DMS53 (cell line): ENCODE data around the gene TMEM129.
A peak's percentile ranks its signal among the peaks of the same experiment; 100 is the strongest.

Experiments
- DNase-seq: peaks from one replicate; lab custom pipeline; 2025; lab: John Stamatoyannopoulos, UW

TMEM129 gene, protein sequence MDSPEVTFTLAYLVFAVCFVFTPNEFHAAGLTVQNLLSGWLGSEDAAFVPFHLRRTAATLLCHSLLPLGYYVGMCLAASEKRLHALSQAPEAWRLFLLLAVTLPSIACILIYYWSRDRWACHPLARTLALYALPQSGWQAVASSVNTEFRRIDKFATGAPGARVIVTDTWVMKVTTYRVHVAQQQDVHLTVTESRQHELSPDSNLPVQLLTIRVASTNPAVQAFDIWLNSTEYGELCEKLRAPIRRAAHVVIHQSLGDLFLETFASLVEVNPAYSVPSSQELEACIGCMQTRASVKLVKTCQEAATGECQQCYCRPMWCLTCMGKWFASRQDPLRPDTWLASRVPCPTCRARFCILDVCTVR

DNA sequence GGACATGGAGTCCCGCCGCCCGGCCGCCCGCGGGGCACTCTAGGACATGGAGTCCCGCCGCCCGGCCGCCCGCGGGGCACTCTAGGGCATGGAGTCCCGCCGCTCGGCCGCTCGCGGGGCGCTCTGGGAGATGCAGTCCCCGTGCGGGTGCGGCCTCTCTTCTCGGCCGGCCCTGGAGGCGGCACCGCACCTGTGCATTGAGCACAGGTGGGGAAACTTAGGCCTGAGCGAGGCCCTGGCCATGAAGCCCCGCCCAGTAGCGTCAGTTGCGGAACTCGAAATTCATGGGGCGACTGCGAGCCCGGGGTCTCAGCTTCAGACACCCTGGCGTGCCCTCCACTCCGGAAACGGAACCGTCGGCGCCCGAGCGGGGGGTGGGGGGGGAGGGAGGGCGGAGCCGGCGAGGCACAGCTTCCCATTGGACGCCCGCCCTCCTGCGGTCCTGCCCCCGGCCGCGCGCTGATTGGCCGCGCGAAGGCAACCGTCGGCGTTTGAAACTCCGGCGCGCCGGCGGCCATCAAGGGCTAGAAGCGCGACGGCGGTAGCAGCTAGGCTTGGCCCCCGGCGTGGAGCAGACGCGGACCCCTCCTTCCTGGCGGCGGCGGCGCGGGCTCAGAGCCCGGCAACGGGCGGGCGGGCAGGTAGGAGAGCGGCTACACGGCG lies at the start of gene TMEM129, which contains the start of gene TACC3:
Gene TMEM129 (minus strand): TSS at position 321 of the 663 bp plus-strand sequence. CDS start 486 bp downstream, outside the sequence.
Gene TACC3 (plus strand): TSS at position 519 of the 663 bp plus-strand sequence. CDS start 1,901 bp downstream, outside the sequence.
- peak; percentile 100 for DNase-seq

DNA sequence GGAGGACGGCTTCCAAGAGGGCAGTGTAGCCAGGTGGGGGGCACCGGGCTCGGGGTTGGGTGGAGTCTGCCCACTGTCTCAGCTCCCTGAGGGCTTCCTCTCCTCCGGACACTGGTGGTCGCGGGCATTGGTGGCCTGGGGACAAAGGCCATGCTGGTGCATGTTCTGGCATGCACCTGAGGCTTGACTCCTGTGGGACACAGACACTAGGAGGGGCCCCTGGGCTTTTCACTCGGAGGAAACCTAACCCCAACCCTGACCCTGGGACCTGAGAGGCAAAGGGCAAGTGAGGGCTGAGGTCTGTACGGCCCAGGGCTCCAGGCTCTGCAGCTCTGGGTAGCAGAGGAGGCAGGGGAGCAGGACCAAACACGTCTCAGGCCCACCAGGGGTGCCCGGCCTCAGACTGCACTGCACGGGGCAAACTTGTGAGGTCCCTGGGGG lies 49.7 kb upstream of the TMEM129 start:
- no peak for DNase-seq

DNA sequence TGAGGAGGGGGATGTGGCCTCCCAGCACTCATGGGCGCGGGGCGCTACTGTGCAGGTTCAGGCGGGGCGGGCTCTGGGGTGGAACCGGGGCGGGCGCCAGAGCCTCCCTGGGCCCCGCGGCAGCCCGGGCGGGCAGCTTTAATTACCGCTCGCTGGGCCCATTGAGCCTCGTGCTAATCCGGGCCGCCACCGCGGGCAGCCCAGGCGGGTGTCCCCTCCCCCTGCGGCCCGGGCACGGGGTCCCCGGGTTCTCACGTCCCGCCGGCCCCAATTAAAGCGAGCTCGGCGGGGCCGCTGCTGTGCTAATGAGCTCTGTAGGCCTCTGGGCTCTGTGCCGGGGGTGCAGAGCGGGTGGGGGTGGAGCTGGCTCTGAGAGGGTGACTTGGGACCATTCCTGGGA lies 49.1 kb upstream of the TMEM129 start:
- DNase-seq = no peak

DNA sequence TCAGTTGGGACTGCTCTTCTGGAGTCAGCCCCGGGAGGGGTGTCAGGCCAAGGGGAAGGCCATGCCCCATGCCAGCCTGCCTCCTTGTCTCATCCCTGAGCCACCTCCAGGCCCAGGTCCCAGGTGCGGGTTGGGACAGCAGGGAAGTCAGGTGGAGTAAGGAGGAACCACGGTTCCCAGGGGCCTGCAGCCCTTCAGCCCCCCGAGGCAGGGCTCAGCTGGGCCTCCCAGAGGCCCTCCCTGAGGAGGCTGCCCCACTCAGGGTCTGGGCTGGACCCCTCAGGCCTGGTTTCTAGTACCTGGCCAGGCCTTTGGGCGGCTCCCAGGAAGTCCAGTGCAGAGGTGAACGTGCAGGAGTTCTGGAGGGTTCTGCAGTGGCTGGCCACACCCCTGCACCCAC lies 48.6 kb upstream of the TMEM129 start:
- DNase-seq = no peak

DNA sequence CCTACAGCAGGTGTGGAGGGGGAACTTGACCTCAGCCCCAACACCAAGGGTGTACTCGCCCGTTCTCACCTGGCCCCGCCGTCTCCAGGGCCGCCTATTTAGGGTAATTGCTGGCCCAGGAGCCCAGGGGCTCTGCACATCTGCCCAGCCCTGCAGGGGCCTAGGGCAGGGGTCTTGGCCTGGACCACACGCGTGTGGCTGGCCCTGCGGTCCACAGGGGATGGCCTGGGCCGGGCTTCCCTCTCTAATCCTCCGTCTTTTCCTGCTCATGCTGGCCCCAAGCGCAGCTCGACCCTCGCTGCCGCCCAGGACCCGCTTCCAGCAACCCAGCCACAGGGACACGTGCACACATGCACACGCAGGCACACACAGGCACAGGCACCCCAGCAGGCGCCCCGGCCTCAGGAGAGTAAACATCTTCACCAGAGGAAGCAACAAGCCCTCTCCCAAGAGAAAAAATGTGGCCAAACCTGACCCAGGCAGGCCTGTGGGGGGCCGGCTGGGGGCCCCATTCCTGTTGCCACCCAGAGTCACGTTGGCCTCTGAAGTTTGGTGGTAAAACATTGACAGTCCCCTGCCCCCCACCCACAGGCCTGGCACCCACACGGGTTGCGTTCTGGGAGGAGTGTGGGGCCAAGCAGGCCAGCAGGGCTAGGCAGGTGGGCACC lies 47.4 kb upstream of the TMEM129 start:
- DNase-seq = peak; percentile 40

DNA sequence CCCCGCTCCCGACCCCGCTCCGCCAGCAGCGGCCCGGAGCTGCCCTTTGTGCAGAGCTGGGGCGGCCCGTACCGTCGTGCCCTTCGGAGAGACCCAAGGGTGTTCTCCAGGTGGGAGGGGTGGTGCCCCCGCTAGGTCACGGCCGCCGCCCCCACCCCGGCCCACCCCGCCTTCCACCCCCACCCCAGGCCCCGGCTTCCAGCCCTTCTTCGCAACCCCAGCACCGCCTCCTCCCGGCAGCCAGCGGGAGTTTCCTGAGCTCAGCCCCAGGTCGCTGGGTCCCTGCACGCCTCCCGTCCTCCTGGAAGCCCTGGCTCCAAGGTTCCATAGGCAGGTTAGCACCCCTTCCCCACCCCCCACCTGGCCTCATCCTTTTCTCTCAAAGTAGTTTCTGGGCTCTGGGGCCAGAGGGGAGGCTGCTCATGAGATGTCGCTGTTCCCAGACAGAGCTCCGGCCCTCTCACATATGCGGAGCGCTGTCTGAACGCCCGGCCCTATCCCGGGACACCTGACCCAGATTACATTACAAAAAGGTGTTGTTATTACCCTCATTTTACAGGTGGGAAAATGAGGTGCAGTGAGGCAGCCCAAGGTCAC lies 46.7 kb upstream of the TMEM129 start:
- peak; percentile 90 for DNase-seq

DNA sequence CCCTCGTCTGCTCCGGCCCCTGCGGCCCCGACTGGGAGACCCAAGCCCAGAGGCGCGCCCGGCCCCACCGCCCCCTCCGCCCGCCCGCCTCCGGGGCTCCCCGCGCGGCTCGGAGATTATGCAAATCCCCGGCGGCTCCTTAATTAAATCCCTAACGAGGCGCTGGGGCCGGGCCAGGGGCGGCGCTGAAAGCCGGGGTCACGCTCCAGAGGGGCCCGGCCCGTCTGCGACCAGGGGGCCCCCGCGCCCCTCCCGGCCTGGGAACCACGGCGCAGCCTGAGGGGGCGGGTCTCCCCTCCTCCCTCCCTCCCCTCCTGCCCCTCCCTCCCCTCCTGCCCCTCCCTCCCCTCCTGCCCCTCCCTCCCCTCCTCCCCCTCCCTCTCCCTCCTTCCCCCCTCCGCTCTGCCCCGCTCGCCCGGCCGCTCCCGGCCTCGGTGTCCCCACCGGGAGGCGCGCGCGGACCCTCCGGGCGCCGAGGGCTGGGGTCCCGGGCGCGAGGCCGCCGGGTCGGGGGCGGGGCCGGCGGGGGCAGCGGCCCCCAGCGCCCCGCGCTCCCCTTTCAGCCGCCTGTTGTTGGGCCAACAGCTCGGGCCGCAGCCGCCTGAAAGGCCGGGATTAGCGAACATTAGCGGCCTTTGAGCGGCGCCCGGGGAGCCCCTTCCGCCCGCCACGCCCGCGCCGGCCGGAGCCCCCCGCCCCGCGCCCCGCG lies 46.1 kb upstream of the TMEM129 start:
- DNase-seq = peak; percentile 58

DNA sequence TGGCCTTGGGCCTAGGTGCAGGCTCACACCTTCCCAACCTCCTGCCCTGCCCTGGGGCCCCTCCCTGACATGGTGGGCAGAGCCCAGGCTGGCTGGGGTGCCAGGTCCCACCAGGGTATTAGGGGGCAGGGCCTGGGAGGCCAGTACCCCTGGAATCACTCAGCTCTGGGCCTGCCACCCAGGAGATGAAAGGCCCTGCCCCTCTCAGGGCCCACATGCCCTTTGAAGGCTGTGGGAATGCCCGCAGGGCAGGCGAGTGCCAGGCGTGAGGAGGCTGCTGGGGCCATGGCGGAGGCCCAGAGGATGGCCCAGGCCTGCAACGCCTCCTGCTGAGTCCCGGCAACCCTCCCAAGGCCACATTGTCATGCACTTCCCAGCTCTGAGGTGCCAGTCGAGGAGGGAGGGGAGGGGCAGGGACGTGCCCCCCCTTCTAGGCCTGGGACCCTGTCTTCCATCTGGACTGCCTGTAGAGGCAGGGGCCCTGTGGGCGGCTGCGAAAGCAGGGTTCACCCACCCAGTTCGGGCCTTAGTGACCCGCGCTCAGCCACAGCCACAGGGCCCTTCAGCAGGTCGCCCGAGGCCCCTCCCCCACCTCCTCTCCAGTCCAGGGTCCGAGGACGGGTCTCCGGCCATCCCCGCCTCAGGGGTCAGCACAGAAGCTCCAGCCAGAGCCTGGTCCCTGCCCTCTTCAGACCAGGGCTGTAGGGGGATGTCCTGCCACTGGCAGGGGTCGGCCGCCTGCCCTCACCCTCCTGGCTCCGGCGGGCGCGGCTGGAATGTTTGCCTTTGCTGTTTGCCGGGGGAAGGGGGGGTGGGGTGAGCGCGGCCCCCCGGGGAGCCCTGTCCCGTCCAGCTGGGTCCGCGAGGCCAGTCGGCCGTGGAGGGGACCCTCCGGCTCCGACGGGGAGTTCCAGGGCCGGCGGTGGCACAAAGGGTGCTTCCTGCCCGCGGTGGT lies 45.3 kb upstream of the TMEM129 start:
- peak; percentile 67 for DNase-seq

DNA sequence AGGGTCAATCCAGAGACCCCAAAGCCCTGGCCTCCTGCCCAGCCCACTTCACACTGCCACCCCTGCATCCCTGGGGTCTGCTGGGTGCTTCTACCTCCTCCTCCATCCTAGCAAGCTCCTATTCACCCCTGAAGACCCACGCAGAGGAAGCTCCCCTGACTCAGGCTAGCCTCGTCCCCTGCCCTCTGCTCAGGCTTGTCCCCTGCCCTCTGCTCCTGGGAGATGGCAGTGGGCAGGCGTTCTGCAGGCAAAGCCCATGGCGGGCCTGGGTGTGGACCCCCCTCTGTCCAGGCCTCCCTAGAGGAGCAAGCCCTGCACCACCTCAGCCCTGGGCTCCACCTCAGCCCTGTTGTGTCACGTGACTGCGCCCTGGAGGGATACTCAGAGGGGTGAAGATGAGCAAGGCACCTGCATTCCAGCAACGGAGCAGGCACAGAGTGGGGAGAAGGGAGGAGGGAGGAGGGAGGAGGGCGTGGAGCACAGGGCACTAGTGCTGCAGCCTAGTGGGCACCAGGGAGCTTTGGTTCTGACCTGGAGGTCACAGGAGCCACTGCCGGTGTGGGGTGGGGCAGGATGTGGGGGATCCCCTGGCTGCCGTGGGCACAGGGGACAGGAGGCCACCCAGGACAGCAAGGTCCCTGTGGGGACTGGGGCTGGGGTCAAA lies 44.4 kb upstream of the TMEM129 start:
- DNase-seq = peak; percentile 44

DNA sequence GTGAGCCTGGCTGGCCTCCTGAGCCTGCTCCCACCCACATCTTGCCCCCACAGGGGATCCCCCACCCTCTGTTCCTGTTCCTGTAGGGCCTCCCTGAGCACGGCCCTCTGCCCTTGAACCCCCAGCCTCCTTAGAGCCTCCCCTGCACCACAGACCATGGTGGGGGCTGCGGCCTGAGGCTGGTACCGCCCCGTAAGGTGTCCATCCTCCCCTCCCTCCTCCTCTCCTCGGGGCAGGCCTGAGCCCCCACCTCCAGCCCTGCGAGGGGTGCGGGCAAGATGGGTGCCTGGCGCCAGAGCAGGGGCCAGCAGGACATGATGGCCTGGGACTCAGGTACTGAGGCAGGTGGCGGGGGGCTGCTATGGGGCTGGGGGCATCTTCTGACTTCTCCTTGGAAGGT lies 43.5 kb upstream of the TMEM129 start:
- DNase-seq = no peak

DNA sequence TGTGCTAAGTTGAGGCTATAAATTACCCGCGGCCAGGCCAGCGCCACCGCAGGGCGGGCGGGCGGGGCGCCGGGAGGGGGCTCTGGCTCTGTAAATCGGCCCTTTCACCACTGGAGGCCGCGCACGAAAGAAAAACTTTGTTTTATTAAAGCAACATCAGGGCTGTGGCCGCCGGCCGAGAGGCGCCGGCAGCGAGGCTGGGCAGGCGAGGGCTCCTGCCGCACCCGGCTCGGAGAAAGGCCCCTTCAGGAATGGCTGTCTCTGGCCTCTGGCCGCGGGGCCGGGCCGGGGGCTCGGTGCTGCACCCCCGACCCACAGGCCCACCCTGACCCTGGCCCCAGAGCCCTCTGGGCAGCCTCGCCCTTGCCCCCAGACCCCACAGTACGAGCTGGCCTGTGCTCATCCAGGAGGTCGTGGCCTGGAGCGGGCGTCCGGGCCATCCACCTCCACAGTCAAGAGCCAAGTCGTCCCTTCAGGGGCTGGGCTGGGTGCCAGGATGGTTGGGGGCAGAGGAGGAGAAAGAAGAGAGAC lies 42.5 kb upstream of the TMEM129 start:
- no peak for DNase-seq

DNA sequence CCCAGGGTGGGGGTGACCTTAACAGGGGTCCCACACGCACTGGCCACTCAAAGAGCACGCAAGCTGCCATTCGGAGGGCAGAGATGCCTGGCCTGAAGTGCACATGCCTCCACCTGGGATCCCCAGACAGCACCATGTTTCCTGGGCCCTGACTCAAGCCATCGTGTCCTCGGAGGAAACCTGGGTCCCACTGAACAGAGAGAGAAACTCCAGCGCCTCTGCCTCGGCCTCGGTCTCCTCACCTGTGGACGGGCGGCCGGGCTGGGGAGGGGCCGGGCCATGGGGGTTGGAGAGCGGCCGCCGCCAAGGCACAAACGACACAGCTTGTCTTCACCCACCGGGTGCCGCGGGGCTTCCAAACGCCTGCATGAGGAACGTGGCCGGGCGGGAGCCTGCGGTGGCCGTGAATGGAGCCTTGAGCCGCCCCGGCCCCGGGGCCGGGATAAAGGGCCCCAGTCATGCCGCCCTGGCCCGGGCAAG lies 42.0 kb upstream of the TMEM129 start:
- peak; percentile 77 for DNase-seq

DNA sequence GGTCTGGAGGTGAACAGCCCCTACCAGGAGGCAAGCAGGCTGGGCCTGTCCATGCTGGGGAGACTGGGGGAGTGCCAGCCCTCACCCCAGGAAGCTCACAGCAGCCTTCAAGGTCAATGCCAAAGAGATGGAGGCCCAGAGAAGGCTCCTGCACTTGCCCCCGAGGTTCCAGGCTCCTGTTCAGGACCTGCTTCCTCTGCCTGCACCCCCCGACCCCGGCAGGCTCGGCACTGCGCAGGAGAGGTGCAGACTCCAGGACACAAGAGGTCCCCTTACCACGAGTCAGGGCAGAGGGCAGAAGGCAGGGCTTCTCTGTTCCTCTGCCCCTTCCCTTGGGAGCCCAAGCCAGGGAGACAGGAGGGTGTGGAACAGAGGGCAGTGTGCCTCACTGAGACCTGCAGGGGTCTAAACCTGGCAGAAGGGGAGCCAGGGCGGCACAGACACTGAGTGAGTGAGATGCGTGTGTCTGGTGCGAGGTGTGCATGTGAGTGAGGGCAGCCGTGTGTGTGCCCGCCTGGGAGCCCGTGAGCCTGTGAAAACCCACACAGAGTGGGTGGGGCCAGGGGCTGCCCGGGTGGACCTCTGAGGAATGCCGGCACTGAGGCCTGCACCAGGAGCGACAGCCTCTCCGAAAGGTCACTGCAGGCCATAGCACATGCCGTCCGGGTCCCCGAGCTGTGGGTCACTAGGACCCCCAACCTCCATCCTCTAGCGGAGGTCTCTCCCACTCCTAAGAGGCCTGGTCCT lies 41.3 kb upstream of the TMEM129 start:
- DNase-seq = no peak

DNA sequence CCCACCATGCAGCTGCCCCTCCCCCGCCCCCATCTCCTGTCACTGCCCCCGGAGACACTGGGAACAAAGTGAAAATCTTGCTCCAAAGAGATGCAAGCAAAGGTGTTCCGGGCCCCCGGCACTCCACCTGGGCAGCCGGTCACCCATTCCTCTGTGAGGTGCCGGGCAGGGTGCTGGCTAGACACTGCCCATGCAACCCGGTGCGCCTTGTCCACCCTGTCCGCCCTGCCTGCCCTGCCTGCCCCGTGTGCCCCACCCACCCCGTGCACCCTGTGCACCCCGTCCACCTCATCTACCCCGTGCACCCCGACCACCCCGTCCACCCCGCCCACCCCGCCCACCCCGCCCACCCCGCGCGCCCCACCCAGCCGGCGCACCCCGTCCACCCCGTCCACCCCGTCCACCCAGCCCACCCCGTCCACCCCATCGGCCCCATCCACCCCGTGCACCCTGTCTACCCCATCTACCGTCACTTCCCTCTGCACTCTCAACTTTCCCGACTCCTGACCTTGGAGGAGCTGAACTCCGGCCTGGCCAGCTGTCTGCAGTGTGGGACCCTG lies 40.1 kb upstream of the TMEM129 start:
- peak; percentile 58 for DNase-seq

DNA sequence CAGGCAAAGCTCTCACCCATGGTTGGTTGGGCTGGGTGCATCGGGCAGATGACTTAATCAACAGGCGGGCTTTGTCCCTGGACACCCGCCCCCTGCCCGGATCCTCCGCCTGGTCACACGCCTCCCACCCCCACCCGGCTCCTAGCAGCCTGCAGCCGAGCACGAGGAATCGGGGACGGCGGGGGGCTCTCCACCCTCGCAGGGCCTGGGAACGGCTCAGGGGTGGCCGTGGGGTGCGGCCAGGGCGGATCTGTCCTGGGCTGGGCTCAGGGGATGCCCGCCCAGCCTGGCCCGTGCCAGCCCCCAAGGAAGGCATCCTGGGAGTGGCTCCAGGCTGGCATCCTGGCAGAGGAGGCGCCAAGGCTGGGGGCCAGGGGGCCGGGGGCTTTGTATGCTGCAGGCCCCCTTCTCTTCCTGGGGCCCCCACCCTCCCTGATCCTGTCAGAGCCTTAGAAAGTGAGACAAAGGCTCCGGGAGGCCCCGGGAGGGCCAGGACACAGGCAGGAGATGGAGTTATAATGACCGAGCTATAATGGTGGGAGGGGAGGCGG lies 39.5 kb upstream of the TMEM129 start:
- no peak for DNase-seq

DNA sequence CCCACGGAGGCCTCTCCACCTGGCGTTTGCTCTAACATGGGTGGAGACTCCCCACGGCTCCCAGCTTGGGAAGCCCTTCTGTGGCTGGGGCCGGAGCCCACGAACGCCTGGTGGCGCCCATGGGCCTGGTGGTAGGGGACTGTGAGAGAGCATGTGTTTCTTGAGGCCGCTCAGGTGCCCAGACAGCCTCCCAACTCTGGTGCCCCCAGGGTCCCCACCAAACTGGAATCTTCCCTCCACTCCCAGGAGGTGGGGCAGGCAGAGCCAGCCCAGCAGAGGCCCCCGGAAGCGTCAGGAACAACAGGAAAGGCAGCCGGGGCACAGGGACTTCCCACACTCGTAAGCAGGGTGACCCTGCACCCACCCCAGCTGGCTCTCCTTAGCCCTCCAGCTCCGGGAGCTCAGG lies 38.7 kb upstream of the TMEM129 start:
- DNase-seq = no peak

DNA sequence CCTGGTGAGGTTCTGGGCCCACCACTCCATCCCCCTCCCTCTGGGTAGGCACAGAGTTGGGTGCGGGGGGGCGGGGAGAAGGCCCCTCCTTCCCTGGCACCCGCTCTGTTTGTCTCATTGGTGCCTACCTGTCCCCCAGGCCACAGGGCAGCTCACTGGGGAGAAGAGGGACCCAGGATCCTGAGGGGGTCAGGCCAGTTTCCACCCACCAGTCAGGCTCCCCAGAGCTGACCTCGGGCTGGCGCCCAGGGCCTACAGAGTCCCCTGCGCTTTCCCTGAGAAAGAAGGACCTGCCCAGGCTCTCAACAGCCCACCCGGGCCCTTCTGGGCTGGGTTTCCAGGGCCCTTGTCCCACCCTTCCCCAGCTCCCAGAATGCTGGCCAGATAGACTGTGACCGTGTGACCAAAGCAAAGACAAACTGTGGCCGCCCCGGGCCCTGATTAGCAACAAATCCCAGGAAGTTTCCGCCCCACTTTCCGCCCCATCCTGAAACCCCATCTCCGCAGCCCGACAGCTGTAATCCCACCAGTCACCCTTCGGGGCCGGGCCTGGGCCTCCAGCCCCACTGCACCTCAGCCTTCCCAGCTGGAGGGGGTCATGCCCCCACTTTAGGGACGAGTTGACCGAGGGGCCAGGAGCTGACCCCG lies 38.2 kb upstream of the TMEM129 start:
- DNase-seq = no peak
